CD4-positive, alpha-beta T cell treated with Interleukin-17A for 1 hour (primary cell): ENCODE results near the gene IFNL2.
"Not testable (repeated sequence)": the region's sequence is repeated elsewhere in the genome, so short reads cannot be mapped to it uniquely, and the experiment has no call there.

Source experiments
- DNase-seq: peaks from one replicate; pipeline ENCODE4 v3.0.0-alpha.2; 2020

The IFNL2 gene

DNA sequence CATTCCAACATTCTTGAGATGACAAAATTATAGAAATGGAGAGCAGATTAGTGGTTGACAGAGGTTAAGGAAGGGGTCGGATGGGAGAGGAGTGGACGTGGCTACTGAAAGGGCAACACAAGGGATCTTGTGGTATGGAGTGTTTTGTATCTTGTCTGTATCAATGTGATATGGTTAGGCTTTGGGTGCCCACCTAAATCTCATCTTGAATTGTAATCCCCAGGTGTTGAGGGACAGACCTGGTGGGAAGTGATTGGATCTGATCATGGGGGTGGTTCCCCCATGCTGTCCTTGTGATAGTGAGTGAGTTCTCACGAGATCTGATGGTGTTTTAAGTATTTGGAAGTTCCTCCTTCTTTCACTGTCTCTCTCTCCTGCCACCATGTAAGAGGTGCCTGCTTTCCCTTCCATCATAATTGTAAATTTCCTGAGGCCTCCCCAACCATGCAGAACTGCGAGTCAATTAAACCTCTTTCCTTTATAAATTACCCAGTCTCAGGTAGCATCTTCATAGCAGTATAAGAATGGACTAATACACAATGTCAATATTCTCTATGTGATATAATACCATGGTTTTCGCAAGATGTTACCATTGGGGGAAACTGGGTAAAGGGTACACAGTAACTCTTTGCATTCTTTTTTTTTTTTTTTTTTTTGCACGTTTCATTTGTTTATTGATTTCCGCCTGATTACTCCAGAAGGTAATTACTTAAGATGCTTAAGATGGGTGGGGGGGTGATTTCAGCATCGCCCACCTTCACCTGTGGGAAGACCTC is 14.6 kb upstream of the IFNL2 start:
- no peak for DNase-seq

DNA sequence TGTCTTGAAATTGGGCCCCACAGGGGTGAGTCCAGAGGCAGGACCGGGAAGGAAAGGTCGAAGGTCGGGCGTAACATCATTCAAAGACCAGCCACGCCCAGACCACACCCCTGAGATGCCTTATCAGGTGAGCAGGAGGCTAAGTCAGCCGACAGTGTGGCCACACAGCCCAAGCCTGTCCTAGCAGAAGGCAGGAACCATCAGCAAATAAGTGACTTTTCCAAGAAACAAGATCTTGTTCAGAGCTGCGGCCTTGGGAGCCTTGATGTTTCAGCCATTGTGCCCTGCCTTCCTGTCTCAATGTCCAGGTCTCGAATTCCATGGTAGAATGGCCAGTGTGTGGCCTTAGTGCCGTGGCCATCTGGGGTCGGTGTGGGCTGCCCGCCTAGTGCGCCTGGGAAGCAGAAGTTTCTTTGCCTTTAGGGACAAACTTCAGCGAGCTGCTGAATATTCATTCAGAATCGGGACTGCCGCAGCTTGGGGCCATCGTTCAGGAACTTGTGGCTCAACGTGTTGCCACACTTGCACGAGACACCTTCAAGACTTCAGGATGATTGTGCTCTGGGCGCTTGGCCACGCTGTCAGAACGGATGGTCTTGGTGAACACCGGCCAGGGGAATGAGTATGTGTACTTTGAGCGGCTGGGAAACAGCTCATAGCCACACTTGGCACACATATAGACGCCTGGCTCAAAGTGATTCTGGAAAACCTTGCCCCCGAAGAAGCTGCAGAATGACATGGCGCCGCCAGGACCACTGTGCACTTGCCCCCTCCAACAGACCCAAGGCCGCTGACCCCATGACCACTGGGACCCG is 13.5 kb upstream of the IFNL2 start:
- DNase-seq = no peak

DNA sequence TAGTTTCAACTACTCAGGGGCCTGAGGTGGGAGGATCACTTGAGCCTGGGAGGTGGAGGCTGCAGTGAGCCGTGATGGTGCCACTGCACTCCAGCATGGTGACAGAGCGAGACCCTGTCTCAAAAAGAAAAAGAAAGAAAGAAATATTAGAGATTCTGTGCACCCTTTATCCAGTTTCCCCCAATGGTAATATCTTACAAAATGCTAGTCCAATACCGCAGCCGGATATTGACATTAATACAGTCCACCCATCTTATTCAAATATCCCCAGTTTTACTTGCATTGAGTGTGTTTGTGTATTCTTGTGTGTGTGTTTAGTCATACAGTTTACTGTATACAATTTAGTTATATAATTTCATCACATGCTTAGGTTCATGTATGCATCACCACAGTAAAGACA is 11.0 kb upstream of the IFNL2 start:
- no peak for DNase-seq

DNA sequence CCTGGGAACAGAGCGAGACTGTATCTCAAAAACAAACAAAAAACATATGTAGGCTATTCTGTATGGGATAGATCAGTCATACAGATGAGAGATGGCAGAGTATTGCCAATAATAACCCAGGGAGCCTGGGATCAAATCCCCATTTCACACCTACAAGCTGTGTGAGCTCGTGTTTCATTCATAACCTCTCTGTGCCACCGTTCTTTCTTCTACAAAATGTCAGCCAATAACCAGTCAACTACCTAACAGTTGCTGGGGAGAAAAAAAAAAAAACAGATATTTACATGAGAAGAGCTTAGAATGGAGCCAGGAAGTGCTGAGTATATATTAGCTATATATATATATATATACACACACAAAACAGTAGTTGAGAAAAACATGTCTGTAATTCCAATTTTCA is 6.5 kb upstream of the IFNL2 start:
- DNase-seq = no peak

DNA sequence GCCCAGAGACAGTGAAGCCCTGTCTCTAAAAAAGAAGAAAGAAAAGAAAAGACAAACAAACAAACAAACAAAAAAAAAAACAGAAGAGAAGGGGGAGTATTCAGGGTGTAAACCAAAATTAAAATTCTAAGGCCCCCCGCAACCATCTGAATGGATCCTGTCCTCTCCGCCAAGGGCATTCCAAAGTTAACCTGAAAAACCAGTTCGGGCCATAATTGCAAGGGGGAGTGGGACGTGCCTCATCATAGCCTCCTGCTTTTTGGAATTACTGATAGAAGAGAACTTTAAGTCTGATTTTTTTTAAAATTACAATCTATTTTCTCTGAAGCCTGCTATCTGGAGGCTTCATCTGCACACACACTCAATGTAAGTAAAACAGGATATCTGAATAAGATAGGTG is 5.7 kb upstream of the IFNL2 start:
- no peak for DNase-seq

DNA sequence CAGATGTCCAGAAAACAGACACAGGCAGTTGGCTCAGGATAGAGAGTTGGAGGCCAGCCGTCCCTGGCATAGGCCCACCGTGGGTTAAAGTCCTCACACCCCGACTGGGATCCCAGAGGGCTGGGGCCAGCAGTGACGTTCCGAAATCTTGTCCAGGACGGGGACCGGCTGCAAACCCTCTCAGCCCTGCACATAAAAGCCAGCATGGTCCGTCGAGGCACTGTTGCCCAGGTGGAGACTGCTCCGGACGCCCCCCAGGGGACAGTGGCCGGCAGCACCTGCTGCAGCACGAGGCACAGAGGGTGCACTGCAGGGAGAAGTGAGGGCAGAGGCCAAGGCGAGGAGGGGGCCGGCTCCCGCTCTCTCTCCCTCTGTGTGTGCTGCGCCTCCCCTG is 4.3 kb upstream of the IFNL2 start:
- DNase-seq = no peak

DNA sequence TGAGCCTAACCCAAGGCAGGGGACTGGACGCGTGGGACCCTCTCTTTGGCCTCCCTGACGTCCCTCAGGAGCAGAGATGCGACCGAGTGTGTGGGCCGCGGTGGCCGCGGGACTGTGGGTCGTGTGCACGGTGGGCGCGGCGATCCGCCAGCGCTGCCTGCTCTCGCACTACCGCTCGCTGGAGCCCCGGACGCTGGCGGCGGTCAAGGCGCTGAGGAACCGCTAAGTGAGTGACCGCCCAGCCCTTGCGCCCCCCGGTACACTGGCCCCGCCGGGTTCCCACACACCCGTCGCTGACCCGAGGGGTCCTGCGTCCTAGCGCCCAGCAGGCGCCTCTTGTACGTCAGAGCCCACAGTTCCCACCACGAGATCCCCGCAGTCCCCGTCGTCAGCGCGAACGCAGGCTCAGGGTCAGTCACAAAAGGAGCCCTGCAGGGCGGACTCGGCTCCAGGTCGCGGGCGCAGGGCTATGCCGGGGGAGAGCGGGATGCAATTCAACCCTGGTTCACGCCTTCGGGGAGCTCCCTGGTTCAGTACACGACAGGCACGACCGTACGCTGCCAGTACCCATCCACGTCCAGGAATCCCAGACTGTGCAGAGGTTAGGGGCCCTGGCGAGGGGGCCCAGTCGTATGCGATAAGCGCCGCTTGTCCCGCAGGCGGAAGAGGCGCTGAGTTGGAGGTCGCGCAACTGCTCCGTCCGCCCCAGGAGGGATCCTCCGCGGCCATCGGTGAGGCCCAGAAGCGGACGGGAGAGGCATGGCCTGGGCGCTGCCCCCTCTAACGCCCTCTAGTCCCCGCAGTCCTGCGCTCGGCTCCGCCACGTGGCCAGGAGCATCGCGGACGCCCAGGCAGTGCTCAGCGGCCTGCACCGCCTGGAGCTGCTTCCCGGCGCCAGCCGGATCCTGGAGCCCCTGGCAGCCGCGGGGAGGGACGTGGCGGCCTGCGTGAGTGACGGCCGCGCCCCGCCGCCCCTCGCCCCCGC is 3.6 kb upstream of the IFNL2 start:
- DNase-seq = no peak

DNA sequence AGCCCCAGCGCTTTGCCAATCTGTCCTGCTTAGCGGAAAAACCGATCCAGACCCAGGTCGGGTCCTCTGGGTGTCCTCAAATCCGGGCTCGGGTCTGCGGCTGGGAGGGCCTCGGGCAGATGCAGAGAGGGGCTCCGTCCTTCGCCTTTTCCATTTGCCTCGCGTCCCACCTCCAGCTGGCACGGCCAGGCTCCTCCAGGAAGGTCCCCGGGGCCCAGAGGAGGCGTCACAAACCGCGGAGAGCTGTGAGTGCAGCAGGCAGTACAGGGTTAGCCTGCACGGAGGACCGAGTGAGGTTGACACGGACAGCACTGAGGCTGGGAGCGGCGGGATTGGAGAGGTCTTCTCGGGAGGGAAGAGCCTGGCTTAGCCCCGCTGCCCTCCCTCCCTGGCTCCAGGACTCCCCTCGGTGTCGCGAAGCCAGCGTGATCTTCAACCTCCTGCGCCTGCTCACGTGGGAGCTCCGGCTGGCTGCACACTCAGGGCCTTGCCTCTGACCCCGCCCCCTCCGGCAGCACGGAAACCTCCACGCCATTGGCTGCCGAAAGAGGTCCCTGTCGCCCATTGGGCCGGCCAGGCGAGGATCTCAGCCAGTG is 2.8 kb upstream of the IFNL2 start:
- no peak for DNase-seq

DNA sequence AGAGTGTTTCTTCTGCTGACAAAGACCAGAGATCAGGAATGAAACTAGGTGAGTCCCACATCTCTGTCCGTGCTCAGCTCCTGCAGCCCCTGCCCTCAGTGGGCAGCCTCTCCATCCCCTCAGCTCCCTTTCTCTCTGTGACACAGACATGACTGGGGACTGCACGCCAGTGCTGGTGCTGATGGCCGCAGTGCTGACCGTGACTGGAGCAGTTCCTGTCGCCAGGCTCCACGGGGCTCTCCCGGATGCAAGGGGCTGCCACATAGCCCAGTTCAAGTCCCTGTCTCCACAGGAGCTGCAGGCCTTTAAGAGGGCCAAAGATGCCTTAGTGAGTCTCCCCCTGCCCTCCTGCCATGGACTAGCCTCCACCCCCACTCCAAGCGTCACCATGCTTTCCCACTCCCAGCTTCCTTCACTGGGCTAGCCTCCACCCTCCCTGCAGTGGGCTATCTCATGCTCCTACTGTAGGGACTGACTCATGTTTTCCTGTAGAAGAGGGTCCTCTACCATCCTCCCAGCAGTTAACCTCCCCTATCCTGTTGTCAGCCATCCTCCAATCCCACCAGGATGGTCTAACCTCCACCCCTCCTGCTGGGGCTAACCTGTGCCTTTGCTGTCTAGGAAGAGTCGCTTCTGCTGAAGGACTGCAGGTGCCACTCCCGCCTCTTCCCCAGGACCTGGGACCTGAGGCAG is 481 bp downstream of the IFNL2 start:
- not testable (repeated sequence) for DNase-seq

DNA sequence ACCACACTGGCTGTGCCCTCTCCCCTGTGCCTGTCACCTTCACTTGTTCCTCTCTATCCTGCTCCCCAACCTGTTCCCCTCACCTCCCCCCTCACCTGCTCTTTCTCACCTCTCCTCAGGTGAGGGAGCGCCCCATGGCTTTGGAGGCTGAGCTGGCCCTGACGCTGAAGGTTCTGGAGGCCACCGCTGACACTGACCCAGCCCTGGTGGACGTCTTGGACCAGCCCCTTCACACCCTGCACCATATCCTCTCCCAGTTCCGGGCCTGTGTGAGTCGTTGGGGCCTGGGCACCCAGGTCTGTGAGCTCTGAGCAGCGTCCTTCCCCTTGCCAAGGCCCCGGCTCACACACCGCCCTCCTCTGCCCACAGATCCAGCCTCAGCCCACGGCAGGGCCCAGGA is 1.2 kb downstream of the IFNL2 start:
- not testable (repeated sequence) for DNase-seq

DNA sequence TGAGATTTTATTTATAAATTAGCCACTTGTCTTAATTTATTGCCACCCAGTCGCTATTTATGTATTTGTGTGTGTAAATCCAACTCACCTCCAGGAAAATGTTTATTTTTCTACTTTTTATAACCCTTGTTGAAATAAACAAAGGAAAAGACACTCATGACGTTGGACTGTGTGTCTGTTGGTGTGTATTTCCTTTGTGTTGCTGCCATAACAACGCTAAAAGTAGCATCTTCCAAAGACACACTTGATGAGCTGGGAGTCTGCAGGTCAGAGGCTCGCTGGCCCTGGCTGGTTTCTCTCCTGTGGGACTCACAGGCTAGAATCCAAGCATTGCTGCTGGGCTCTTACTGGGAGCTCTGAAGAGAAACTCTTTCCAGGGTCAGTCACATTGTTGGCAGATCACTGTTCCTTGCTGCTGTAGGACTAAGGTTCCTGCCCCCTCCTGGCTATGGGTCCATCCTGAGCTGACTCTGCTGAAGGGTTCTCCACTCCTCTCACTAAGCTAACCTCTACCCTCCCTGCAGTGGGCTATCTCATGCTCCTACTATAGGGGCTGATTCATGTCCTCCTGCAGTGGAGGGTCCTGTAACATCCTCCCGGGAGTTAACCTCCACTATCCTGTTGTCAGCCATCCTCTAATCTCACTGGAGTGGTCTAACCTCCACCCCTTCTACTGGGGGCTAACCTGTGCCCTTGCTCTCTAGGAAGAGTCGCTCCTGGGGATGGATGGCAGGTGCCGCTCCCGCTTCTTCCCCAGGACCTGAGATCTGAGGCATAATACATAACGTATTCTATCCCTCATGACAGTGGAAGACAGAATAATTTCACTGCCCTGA is 2.1 kb downstream of the IFNL2 start:
- no peak for DNase-seq

DNA sequence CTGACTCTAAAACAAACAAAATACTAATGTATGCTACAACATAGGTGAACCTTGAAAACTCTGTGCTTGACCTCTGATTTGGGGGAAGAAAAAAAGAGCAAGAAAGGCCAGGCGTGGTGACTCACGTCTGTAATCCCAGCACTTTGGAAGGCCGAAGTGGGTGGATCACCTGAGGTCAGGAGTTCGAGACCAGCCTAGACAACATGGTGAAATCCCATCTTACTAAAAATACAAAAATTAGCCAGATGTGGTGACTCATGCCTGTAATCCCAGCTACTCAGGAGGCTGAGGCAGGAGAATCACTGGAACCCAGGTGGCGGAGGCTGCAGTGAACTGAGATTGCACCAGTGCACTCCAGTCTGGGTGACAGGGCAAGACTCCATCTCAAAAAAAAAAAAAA is 5.7 kb downstream of the IFNL2 start:
- DNase-seq = not testable (repeated sequence)

DNA sequence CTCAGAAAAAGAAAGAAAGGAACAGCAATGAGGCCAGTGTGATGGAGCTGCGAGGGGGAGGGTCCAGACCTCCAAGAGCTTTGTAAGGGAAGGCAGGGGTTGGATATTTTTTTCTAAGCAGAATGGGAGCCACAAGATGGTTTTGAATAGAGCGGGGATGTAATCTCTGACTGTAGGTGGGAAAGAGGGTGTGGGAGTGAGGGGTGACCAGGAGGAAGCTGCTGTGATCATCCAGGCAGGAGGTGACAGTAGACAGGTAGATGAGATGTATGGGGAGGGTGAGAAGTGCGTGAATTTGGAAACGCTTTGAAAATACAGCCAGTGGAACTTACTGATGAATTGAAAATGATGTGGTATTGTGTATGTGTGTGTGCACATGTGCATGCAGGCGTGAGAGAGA is 7.4 kb downstream of the IFNL2 start:
- DNase-seq = no peak

DNA sequence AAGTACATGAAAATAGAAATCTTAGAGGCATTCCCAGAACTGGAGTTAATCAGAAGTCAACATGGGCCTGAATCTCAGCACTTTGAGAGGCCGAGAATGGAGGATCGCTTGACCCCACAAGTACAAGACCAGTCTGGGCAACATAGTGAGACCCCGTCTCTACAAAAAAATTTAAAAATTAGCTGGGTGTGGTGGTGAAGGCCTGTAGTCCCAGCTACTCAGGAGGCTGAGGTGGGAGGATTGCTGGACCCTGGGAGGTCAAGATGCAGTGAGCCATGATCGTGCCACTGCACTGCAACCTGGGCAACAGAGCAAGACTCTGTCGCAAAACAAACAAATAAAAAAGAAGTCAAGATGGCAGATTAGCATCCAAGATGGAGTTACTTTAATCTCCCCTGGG is 8.5 kb downstream of the IFNL2 start:
- DNase-seq = no peak

DNA sequence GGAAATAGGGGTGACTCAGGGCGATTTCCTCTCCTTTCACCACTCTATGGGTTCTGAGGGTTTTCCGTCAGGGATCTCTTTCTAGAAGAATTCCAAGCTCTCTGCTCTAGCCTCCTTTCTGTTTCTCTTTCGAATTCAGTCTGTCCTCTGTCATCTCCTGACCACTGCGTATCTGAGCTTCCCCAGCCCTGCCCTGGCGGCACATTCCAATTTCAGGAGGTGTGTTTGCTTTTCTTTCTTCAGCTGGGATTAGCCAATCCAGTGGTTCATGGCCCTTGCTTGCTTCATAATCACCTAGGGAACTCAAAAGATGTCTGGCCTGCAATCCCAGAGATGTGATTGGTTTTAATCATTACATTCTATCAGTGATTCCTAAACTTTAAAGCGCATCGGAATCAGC is 9.4 kb downstream of the IFNL2 start:
- DNase-seq = no peak

DNA sequence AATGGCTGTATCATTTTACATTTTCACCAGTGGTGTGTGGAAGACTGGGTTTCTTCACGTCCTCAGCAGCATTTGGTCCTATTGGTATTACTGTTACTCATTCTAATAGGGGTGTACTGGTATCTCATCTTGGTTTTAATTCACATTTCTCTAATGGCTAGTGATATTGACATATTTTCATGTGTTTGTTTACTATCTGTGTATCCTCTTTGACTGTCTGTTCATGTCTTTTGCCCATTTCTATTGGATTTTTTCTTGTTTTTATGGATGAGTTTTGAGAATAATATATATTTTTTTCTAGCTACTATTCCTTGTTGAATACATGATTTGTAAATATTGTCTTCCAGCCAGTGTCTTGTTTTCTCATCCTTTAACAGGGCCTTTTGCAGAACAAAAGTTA is 13.8 kb downstream of the IFNL2 start:
- DNase-seq = no peak

DNA sequence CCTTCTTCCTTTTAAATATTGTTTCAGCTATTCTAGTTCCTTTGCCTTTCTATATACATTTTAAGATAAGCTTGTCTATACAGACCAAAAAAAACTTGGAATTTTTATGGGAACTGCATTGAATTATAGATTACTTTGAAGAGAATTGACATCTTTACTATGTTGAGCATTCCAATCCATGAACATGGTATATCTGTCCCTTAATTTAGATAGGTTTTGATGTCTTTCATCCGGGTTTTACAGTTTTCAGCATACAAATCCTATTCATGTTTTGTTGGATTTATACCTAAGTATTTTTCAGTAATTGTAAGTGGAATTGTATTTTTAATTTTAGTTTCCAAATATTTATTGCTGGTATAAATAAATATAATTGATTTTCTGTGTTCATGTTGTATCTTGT is 15.8 kb downstream of the IFNL2 start:
- no peak for DNase-seq

DNA sequence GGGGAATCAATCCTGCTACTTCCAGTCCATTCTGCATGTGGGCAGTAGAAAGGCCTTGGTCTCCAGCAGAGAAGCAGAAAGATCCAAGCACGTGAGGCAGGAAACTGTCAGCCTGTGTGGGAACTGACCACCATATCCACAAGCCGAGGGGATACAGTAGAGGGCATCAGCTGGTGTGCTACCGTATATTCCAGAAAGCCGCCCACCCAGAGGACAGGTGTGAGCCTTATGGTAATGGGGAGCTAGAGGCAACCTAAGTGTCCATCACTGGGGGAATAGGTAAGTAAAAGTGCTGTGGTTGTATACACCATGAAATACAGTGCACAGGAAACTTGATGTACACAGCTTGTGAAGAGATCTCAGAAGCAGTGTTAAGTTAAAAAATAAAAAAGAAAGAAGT is 25.2 kb downstream of the IFNL2 start:
- no peak for DNase-seq

DNA sequence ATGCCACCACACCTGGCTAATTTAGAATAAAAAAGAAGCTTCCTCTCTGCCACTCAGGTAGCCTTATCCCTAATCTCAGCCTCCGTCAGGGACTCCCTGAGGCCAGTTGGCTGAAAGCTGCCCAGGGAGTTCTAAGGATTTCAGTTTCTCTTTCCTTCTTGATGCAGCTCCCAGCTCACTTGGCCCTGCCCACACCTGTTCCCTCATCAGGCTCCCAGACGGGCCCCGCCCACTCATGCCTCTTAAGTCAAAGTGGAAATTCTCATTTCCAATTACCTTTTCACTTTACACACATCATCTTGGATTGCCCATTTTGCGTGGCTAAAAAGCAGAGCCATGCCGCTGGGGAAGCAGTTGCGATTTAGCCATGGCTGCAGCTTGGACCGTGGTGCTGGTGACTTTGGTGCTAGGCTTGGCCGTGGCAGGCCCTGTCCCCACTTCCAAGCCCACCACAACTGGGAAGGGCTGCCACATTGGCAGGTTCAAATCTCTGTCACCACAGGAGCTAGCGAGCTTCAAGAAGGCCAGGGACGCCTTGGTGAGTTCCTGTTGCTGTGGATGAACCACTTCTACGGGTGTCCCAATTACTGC is 28.0 kb downstream of the IFNL2 start, which contains the start of gene IFNL1:
Gene IFNL1 (plus strand): TSS at position 353 of the 591 bp plus-strand sequence. CDS start 15 bp downstream, at position 368.
- no peak for DNase-seq

DNA sequence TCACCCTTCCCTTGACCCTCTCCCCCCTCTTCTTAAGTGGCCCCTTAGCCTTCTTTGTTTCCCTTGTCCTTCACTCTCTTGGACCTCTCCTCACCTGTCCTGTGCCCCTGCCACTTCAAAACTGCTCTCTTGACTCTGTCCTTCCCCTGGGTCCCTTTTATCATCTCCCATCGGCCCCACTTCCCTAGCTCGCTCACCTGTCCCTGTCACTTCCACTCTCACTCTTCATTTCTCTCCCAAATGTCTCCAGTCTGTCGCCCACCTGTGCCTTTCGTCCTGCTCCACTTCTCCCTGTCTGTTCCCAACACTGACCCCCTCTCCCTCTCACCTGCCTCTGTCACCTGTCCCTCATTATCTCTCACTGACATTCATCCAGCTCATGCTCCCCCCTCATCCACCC is 28.7 kb downstream of the IFNL2 start:
- no peak for DNase-seq
